Measurements from ENCODE around the gene ROR2. TPM values are rescaled to one million over a fixed set of nuclear protein-coding genes. Genes with fewer than 3 reads are reported as not detected.
"Not testable (repeated sequence)": the region's sequence is repeated elsewhere in the genome, so short reads cannot be mapped to it uniquely, and the experiment has no call there.

The ROR2 gene
- total and polyA plus RNA-seq, 2 donors = 4.5 to 7.1 TPM

- Histone ChIP-seq H3K27ac (ENCODE audit: low read depth in 1 of 2, low read length in 1 of 2) (no peak overlapping the region), H3K4me1 (ENCODE audit: control insufficient read depth in 2 of 2, insufficient read depth in 2 of 2, low read length in 2 of 2) (no peaks in the 10 kb centered on the region), H3K4me3 (ENCODE audit: low read length in 2 of 2) (no peak overlapping the region), H3K27me3 (ENCODE audit: control insufficient read depth in 2 of 2, insufficient read depth in 1 of 2, low read length in 1 of 2) (no peaks in the 10 kb centered on the region), H3K9me3 (ENCODE audit: control insufficient read depth in 2 of 2, insufficient read depth in 1 of 2, low read length in 1 of 2) (no peaks in the 10 kb centered on the region), H3K36me3 (ENCODE audit: control insufficient read depth in 2 of 2, insufficient read depth in 2 of 2, low read length in 1 of 2) (no peaks in the 10 kb centered on the region)
- no peak for DNase-seq (ENCODE audit: low read depth in 6 of 9, low spot score in 9 of 9)
- WGBS = 94% methylated on average over 1 of the region's 1 CpG
Measured at GRCh38 chr9:91628892-91629291, 321.1 kb downstream of the ROR2 start.

DNA sequence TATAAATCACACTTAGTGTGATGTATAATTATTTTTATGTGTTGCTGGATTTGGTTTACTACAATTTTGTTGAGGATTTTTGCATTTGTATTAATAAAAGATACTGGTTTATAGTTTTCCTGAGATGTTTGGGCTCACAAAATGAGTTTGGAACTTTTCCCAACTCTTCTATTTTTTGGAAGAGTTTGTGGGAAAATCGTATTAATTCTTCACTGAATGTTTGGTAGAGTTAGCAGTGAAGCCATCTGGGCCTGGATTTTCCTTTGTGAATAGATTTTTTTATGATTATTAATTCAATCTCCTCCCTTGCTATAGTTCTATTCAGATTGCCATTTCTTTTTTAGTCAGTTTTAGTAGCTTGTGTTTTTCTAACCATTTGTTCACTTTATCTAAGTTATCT lies 324.7 kb downstream of the ROR2 start:
- Histone ChIP-seq H3K27me3 (ENCODE audit: control insufficient read depth in 2 of 2, insufficient read depth in 1 of 2, low read length in 1 of 2) (no peaks in the 10 kb centered on the region), H3K4me1 (ENCODE audit: control insufficient read depth in 2 of 2, insufficient read depth in 2 of 2, low read length in 2 of 2) (no peaks in the 10 kb centered on the region), H3K27ac (ENCODE audit: low read depth in 1 of 2, low read length in 1 of 2) (no peak overlapping the region), H3K4me3 (ENCODE audit: low read length in 2 of 2) (no peak overlapping the region), H3K36me3 (ENCODE audit: control insufficient read depth in 2 of 2, insufficient read depth in 2 of 2, low read length in 1 of 2) (no peaks in the 10 kb centered on the region), H3K9me3 (ENCODE audit: control insufficient read depth in 2 of 2, insufficient read depth in 1 of 2, low read length in 1 of 2) (no peaks in the 10 kb centered on the region)
- WGBS = 88% methylated on average over 1 of the region's 1 CpG
- DNase-seq (ENCODE audit: low read depth in 6 of 9, low spot score in 9 of 9) = no peak

GRCh38 chr9:91623004-91623403 lies 327.0 kb downstream of the ROR2 start:
- H3K27ac ChIP-seq (ENCODE audit: low read depth in 1 of 2, low read length in 1 of 2) = no peak overlapping the region
- H3K4me3 ChIP-seq (ENCODE audit: low read length in 2 of 2) = no peak overlapping the region
- no peaks in the 10 kb centered on the region for H3K9me3 ChIP-seq (ENCODE audit: control insufficient read depth in 2 of 2, insufficient read depth in 1 of 2, low read length in 1 of 2)
- H3K4me1 ChIP-seq (ENCODE audit: control insufficient read depth in 2 of 2, insufficient read depth in 2 of 2, low read length in 2 of 2) = no peaks in the 10 kb centered on the region
- H3K27me3 ChIP-seq (ENCODE audit: control insufficient read depth in 2 of 2, insufficient read depth in 1 of 2, low read length in 1 of 2) = no peaks in the 10 kb centered on the region
- no peak for DNase-seq (ENCODE audit: low read depth in 6 of 9, low spot score in 9 of 9)
- H3K36me3 ChIP-seq (ENCODE audit: control insufficient read depth in 2 of 2, insufficient read depth in 2 of 2, low read length in 1 of 2) = no peaks in the 10 kb centered on the region

GRCh38 chr9:91622121-91622520 lies 327.9 kb downstream of the ROR2 start:
- not testable (repeated sequence) for H3K4me1 ChIP-seq (ENCODE audit: control insufficient read depth in 2 of 2, insufficient read depth in 2 of 2, low read length in 2 of 2); DNase-seq (ENCODE audit: low read depth in 6 of 9, low spot score in 9 of 9)

DNA sequence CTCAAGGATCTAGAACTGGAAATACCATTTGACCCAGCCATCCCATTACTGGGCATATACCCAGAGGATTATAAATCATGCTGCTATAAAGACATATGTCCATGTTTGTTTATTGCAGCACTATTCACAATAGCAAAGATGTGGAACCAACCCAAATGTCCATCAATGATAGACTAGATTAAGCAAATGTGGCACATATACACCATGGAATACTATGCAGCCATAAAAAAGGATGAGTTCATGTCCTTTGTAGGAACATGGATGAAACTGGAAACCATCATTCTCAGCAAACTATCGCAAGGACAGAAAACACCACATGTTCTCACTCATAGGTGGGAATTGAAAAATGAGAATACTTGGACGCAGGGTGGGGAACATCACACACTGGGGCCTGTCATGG lies 336.0 kb downstream of the ROR2 start:
- not testable (repeated sequence) for H3K4me3 ChIP-seq (ENCODE audit: low read length in 2 of 2); DNase-seq (ENCODE audit: low read depth in 6 of 9, low spot score in 9 of 9); H3K27ac ChIP-seq (ENCODE audit: low read depth in 1 of 2, low read length in 1 of 2); H3K4me1 ChIP-seq (ENCODE audit: control insufficient read depth in 2 of 2, insufficient read depth in 2 of 2, low read length in 2 of 2); H3K27me3 ChIP-seq (ENCODE audit: control insufficient read depth in 2 of 2, insufficient read depth in 1 of 2, low read length in 1 of 2); H3K9me3 ChIP-seq (ENCODE audit: control insufficient read depth in 2 of 2, insufficient read depth in 1 of 2, low read length in 1 of 2); H3K36me3 ChIP-seq (ENCODE audit: control insufficient read depth in 2 of 2, insufficient read depth in 2 of 2, low read length in 1 of 2)
- 98% methylated on average over 2 of the region's 2 CpGs for WGBS

More at GRCh38 chr9:91622121-91622520, 327.9 kb downstream of the ROR2 start:
- H3K9me3 ChIP-seq (ENCODE audit: control insufficient read depth in 2 of 2, insufficient read depth in 1 of 2, low read length in 1 of 2); H3K4me3 ChIP-seq (ENCODE audit: low read length in 2 of 2); H3K27ac ChIP-seq (ENCODE audit: low read depth in 1 of 2, low read length in 1 of 2); H3K27me3 ChIP-seq (ENCODE audit: control insufficient read depth in 2 of 2, insufficient read depth in 1 of 2, low read length in 1 of 2); H3K36me3 ChIP-seq (ENCODE audit: control insufficient read depth in 2 of 2, insufficient read depth in 2 of 2, low read length in 1 of 2): not testable (repeated sequence)
- WGBS = 97% methylated on average over 3 of the region's 3 CpGs

DNA sequence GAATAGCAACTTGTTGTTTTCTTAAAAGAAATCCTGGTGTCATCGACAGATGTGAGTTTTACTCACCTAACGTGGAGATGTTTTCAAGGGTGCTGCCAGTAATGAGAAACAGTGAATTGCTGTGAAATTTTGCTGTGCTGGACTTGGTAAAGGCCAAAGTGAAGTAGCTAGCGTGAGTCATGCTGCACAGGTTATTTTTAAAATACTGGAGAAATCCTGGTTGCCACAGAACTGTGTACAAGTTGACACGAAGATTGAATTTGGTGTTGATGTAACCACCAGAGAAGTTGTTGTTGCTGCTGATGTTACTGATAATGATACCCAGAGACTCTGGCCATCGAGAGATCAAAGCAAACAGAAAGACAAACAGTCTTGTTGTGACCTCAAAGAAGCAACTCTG lies 338.4 kb downstream of the ROR2 start:
- no peak overlapping the region for H3K4me3 ChIP-seq (ENCODE audit: low read length in 2 of 2)
- H3K4me1 ChIP-seq (ENCODE audit: control insufficient read depth in 2 of 2, insufficient read depth in 2 of 2, low read length in 2 of 2) = no peaks in the 10 kb centered on the region
- no peaks in the 10 kb centered on the region for H3K27me3 ChIP-seq (ENCODE audit: control insufficient read depth in 2 of 2, insufficient read depth in 1 of 2, low read length in 1 of 2)
- 76% methylated on average over 5 of the region's 5 CpGs for WGBS
- H3K27ac ChIP-seq (ENCODE audit: low read depth in 1 of 2, low read length in 1 of 2) = no peak overlapping the region
- DNase-seq (ENCODE audit: low read depth in 6 of 9, low spot score in 9 of 9) = no peak
- H3K9me3 ChIP-seq (ENCODE audit: control insufficient read depth in 2 of 2, insufficient read depth in 1 of 2, low read length in 1 of 2) = no peaks in the 10 kb centered on the region
- no peaks in the 10 kb centered on the region for H3K36me3 ChIP-seq (ENCODE audit: control insufficient read depth in 2 of 2, insufficient read depth in 2 of 2, low read length in 1 of 2)

DNA sequence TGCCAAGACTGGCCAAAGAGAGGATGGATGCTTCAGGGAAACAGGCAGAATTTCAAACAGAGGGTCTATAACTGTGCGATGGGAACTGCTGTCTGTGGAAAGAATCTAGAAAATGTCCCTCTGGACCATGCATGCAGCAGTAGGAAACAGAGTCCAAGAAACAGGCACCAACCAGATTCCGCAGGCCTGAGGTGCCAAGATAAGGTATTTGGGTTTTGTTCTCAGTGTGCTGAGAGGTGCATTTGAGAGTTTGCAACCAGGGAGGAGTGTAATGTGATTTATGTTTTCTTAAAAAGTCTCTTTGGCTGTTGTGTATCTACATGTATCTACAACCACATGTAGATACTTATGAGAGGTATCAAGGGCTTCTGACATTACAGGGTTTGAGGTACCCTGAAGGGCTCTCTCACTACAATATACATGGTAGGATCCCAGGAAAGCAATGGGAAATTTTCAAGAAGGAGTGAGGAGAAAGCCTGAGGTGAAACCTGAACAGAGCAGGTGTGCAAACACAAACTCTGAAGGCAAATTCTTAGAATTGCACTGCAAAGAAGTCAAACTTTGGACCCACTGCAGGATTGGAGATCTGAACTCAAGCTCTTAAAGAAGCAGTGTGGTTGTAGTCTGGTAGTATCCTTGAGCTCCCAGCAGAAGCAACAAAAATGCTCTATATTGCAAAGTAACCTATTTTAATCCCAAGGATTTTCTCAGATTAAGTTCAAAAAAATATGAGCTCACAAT lies 343.6 kb downstream of the ROR2 start:
- no peaks in the 10 kb centered on the region for H3K9me3 ChIP-seq (ENCODE audit: control insufficient read depth in 2 of 2, insufficient read depth in 1 of 2, low read length in 1 of 2)
- no peaks in the 10 kb centered on the region for H3K27me3 ChIP-seq (ENCODE audit: control insufficient read depth in 2 of 2, insufficient read depth in 1 of 2, low read length in 1 of 2)
- WGBS = 97% methylated on average over 2 of the region's 2 CpGs
- no peak for DNase-seq (ENCODE audit: low read depth in 6 of 9, low spot score in 9 of 9)
- no peak overlapping the region for H3K4me3 ChIP-seq (ENCODE audit: low read length in 2 of 2)
- H3K27ac ChIP-seq (ENCODE audit: low read depth in 1 of 2, low read length in 1 of 2) = no peak overlapping the region
- H3K4me1 ChIP-seq (ENCODE audit: control insufficient read depth in 2 of 2, insufficient read depth in 2 of 2, low read length in 2 of 2) = no peaks in the 10 kb centered on the region
- H3K36me3 ChIP-seq (ENCODE audit: control insufficient read depth in 2 of 2, insufficient read depth in 2 of 2, low read length in 1 of 2) = no peaks in the 10 kb centered on the region

DNA sequence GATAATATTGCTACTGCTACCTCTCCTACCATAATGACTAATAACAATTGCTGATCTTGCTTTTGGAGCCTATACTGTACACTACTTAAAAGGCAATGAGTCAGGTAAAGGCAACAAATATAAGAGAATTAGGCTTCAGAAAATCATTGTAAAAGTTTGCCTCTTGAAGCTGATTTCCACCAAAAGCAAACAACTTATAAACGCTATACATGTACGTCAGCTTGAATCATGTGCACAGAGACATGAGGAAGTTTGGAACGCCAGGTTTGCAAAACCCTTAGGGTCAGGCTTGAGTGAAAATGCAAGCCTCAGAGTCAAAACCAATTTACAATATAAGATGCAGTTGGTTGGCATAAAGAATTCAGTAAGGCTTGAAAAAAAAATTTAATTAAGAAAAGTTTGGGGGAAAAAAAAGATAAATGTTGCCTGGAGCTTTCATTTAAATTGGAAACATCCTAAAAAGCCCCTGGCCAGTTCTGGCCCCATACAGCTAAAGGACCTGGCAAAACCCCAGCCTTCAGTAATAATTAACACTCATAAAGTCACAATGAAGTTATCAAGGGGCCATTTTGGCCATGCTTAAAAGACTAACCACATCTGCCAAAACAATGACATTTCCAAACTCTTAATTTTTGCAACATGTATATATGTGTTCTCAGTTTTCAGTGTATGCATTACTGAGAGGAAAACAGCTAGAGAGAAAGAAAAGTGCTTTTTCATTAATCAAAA lies 345.4 kb downstream of the ROR2 start:
- DNase-seq (ENCODE audit: low read depth in 6 of 9, low spot score in 9 of 9) = no peak
- no peaks in the 10 kb centered on the region for H3K36me3 ChIP-seq (ENCODE audit: control insufficient read depth in 2 of 2, insufficient read depth in 2 of 2, low read length in 1 of 2)

DNA sequence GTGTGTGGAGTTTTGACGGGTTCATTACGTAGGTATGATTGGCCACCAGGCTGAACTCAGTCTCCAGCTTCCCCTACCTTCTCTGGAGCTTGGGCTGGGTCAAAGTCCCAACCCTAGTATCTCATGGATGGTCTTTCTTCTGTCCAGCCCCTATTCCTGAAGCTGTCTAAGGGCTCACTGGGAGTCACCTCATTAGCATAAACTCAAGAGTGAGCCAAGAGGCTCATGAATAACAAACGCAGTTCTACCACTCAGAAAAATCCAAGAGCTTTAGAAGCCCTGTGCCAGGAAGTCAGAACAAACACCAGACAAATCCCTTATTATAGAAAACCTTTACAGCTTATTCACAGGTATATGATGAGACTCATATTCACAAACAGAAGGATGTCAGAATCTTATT lies 346.1 kb downstream of the ROR2 start:
- Histone ChIP-seq H3K27ac (ENCODE audit: low read depth in 1 of 2, low read length in 1 of 2) (no peak overlapping the region), H3K36me3 (ENCODE audit: control insufficient read depth in 2 of 2, insufficient read depth in 2 of 2, low read length in 1 of 2) (no peaks in the 10 kb centered on the region), H3K9me3 (ENCODE audit: control insufficient read depth in 2 of 2, insufficient read depth in 1 of 2, low read length in 1 of 2) (no peaks in the 10 kb centered on the region), H3K4me3 (ENCODE audit: low read length in 2 of 2) (no peak overlapping the region), H3K27me3 (ENCODE audit: control insufficient read depth in 2 of 2, insufficient read depth in 1 of 2, low read length in 1 of 2) (no peaks in the 10 kb centered on the region), H3K4me1 (ENCODE audit: control insufficient read depth in 2 of 2, insufficient read depth in 2 of 2, low read length in 2 of 2) (no peaks in the 10 kb centered on the region)
- WGBS = 90% methylated on average over 3 of the region's 3 CpGs
- no peak for DNase-seq (ENCODE audit: low read depth in 6 of 9, low spot score in 9 of 9)

More for the DNA sequence above, 345.4 kb downstream of the ROR2 start:
- no peak overlapping the region for H3K27ac ChIP-seq (ENCODE audit: low read depth in 1 of 2, low read length in 1 of 2)
- H3K4me1 ChIP-seq (ENCODE audit: control insufficient read depth in 2 of 2, insufficient read depth in 2 of 2, low read length in 2 of 2) = no peaks in the 10 kb centered on the region
- no peak overlapping the region for H3K4me3 ChIP-seq (ENCODE audit: low read length in 2 of 2)
- no peaks in the 10 kb centered on the region for H3K9me3 ChIP-seq (ENCODE audit: control insufficient read depth in 2 of 2, insufficient read depth in 1 of 2, low read length in 1 of 2)
- 86% methylated on average over 3 of the region's 3 CpGs for WGBS
- no peaks in the 10 kb centered on the region for H3K27me3 ChIP-seq (ENCODE audit: control insufficient read depth in 2 of 2, insufficient read depth in 1 of 2, low read length in 1 of 2)
